Coronary artery (tissue), 2 donors: ENCODE results near the gene ARAP2.

Experiments
- DNase-seq: peaks from one replicate; pipeline ENCODE4 v3.0.0-alpha.2; 2017; ENCODE audit warnings: low spot score
- H3K27ac ChIP-seq, 2 donors: fragments of 200-600 bp; sonication (generic); one replicate each; pipeline ENCODE4 v1.5.1; 2016 to 2019
- H3K4me3 ChIP-seq: fragments of 200-600 bp; sonication (generic); 2 replicates; pipeline ENCODE4 v1.5.1; 2016; ENCODE audit warnings: mild to moderate bottlenecking, moderate library complexity
- TF ChIP-seq, protein P1 (sequence below): fragments of 200-600 bp; sonication (generic); IDR thresholded peaks from one replicate; pipeline ENCODE4 v1.5.1; 2019; ENCODE audit warnings: antibody characterized with exemption

Gene ARAP2

DNA sequence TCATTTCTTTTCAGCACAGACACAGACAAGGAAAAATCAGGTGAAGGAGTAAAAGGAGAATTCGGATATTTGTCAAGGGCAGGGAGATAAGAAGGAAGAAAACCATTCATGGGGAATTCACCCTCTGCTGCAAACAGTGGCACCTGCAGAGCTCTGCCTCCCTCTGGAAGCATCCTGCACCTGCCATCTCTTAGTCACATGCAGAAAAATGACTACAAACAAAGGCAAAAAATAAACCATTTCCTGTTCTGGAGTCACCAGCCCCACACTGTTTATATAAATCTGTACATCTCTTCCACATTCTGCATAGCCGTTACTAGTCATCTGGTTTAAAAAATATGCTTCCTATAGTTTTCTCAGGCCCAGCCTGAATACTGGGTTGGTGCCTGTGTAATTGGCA is 205.3 kb downstream of the ARAP2 start:
- Histone ChIP-seq H3K27ac (no peak overlapping the region), H3K4me3 (no peak overlapping the region)
- no peak for DNase-seq
- TF ChIP-seq, protein P1, sequence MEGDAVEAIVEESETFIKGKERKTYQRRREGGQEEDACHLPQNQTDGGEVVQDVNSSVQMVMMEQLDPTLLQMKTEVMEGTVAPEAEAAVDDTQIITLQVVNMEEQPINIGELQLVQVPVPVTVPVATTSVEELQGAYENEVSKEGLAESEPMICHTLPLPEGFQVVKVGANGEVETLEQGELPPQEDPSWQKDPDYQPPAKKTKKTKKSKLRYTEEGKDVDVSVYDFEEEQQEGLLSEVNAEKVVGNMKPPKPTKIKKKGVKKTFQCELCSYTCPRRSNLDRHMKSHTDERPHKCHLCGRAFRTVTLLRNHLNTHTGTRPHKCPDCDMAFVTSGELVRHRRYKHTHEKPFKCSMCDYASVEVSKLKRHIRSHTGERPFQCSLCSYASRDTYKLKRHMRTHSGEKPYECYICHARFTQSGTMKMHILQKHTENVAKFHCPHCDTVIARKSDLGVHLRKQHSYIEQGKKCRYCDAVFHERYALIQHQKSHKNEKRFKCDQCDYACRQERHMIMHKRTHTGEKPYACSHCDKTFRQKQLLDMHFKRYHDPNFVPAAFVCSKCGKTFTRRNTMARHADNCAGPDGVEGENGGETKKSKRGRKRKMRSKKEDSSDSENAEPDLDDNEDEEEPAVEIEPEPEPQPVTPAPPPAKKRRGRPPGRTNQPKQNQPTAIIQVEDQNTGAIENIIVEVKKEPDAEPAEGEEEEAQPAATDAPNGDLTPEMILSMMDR, result no peak

DNA sequence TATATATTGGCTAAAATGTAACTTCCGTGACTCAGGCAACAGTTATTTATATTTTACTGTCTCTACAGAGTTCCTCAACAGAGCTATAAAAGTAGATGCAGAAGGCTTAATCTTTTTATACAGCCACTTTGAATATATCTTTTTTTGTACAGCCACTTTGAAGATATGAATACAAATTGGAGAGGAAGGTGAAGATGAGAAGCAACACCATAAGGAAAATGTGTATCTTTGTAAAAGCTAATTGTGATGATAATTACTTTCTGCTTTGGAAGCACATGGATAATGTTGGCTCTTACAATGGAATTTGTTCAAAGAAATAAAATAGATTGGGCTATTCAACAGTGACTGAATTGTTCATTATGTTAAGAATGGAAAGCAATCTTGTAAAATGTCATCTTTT is 205.8 kb downstream of the ARAP2 start:
- Histone ChIP-seq H3K27ac (no peak overlapping the region), H3K4me3 (no peak overlapping the region)
- TF ChIP-seq, protein P1, result no peak
- no peak for DNase-seq

- no peak overlapping the region for H3K27ac ChIP-seq
- H3K4me3 ChIP-seq, result no peak overlapping the region
- no peak for DNase-seq
- TF ChIP-seq, protein P1, result no peak
Observed at GRCh38 chr4:36037127-36037526, 207.2 kb downstream of the ARAP2 start.

GRCh38 chr4:36029951-36030350 is 214.4 kb downstream of the ARAP2 start:
- Histone ChIP-seq H3K27ac (no peak overlapping the region), H3K4me3 (no peak overlapping the region)
- TF ChIP-seq, protein P1, result no peak
- no peak for DNase-seq

- H3K4me3 ChIP-seq, result no peak overlapping the region
- H3K27ac ChIP-seq, result no peak overlapping the region
- no peak for DNase-seq
- TF ChIP-seq, protein P1, result no peak
Observed at GRCh38 chr4:36027203-36027602, 217.1 kb downstream of the ARAP2 start.

DNA sequence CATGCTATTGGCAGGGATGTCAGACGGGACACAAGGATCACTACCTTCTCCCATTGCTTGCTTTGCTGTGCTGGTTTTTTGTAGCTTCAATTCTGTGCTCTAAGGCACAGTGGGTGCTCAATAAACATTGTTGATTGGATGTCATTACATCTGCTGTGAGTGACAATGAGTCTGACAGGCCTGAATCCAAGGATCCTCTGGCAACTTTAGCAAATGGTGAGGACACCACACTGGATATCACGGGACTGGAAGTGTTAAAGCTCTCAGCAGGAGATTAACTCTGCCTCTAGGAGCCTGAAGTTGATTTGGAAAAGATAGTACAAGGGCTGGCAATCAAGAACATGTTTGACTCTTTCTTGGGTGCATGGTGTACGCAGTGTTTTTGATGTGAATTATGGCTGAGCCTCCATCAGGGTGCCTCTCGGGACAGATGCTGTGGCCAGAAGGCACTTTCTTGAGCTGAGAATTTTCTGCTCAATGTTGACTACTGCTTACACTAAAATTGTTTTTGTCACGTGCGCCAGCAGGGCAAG is 217.9 kb downstream of the ARAP2 start:
- no peak overlapping the region for H3K4me3 ChIP-seq
- H3K27ac ChIP-seq, result no peak overlapping the region
- TF ChIP-seq, protein P1, result no peak
- no peak for DNase-seq

GRCh38 chr4:36024901-36025660 is 219.2 kb downstream of the ARAP2 start:
- no peak for DNase-seq
- Histone ChIP-seq H3K4me3 (no peak overlapping the region), H3K27ac (no peak overlapping the region)
- TF ChIP-seq, protein P1, result no peak
